ENCODE data around the gene PPOX.

PPOX gene

GRCh38 chr1:161197560-161198193 lies 31.5 kb downstream of the PPOX start:
- DNase-seq (ENCODE audit: low read depth in 2 of 2): no peak

DNA sequence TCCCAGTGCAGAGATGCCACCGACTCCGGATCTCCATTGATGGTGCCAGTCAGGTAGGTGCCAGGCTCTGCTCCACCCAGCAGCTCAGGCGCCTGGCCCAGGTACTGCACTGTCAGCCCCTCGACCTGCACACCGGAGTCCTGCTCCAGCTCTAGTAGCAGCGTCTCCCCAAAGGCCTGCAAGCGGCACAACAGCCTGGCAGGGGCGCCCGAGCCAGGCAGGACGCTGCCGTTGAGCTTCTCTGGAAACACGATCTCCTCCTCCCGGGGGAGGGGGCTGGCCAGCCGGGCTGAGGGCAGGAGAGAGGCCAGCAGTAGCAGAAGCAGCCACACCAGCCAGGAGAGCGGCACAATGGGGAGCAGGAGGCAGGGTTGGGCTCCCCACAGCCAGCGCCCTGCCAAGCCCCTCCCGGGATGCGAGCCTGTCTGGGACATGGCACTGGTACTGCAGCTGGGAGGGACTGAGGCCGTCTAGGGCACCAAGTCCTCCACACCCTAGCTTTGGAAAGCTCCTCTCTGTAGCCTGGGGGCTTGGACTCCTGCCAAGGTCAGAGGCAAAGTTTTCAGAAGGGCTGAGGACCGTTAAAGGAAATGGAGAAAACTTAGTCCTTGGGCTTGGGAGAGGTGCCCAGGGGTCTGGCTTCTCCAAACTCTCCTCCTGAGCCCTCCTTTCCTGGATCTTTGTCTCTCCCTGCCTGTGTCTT lies 32.1 kb downstream of the PPOX start:
- DNase-seq (ENCODE audit: low read depth in 2 of 2): no peak

GRCh38 chr1:161198897-161199431 lies 32.7 kb downstream of the PPOX start, which contains the start of gene ADAMTS4:
ADAMTS4 (minus strand) TSS chr1:161199054; CDS start chr1:161198627, 427 bp downstream.
- no peak for DNase-seq (ENCODE audit: low read depth in 2 of 2)

GRCh38 chr1:161199506-161200139 lies 33.4 kb downstream of the PPOX start:
- no peak for DNase-seq (ENCODE audit: low read depth in 2 of 2)

DNA sequence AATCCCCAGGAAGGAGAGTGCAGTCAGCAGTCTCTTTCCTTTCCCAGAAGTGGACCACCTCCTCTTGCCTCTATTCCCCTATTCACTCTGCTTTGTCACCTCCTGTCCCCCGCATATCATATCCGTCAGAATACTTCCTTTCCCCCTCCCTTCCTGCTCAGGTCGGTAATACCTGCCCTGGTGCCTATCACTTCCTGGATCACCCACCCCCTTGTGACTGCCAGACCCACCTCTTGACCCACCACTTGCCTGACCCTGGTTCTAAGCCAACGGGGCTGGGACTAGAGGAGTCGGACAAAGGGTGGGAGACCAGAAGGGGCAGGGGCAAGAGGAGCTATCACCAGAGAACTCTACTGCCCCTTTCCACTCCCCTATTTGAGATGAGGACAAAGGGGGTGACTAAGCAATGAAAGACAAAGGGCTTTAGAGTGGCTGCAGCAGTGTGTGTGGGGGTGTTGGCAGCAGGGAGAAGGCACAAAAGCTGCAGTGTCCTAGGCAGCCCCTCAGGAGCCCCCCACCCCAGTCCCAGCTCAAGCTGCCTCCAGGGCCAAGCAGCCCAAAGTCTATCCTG lies 34.3 kb downstream of the PPOX start:
- no peak for DNase-seq (ENCODE audit: low read depth in 2 of 2)

GRCh38 chr1:161200992-161201835 lies 35.0 kb downstream of the PPOX start:
- no peak for DNase-seq (ENCODE audit: low read depth in 2 of 2)

DNA sequence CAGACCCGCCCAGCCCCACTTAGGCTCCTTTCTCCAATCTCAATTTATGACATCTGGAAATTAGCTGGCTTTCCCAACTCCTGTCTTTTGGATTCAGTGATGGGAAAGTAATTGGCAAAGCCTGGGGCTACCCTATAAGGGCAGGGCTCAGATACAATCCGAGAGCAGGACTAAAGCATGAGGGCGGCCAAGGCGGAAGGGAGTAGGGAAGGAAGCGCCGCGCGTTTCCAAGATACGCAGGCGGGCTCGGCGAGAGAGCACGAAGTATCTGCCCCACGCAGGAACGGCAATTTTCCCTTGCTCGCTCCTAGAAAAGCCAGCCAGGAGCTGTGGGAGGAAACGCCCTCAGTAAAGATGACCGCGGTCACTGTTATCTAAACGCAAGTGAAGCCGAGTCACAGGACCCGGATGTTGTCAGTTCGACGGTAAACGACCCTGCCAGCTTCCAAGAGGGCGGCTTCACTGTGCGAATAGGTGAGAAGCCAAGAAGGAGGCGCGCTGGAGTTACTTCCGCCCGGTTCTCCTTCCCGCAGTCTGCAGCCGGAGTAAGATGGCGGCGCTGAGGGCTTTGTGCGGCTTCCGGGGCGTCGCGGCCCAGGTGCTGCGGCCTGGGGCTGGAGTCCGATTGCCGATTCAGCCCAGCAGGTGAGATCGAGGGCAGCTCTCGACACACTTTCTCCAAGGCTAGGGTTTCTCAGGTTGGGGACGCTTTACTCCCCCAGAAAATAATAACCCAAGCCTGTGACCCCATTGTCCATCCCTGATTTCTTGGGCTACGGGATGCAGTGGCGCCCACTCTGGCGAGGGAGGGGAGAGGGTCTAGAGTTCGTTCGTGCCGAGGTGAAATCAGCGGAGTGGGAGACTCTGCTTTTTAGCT lies 35.8 kb downstream of the PPOX start, which contains the start of gene NDUFS2:
TSS of gene NDUFS2 (plus strand) at position 532 of the 877 bp plus-strand sequence. CDS start at position 551, 19 bp downstream.
- DNase-seq (ENCODE audit: low read depth in 2 of 2): peak; percentile 91

DNA sequence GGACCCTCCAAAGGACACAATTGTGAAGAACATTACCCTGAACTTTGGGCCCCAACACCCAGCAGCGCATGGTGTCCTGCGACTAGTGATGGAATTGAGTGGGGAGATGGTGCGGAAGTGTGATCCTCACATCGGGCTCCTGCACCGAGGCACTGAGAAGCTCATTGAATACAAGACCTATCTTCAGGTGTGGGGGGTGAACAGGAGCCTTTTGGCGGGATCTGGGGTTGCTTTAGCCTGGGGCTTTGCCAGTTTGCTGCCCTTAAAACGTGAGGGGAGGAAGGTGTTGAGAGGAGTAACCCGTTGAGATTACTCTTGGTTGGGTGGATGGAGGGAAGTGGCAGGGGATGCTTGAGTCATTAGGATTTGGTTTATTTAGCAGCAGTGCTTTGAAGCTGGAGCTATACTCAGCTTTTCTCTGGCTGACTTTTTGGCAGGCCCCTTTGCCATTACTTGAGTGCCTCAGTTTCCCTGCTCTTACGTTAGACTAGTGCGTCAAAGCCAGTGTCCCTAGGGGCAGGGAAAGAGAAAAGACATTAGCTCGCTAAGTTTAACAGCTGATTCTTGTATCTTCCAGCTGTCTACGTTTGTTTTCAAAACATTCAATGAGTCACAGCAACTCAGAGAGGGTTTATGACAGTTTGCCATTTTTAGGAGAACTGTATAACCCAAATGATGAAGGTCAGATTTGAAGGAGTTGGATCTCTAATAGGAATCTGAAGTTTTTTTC lies 40.4 kb downstream of the PPOX start:
- DNase-seq (ENCODE audit: low read depth in 2 of 2): no peak

GRCh38 chr1:161207173-161207572 lies 40.9 kb downstream of the PPOX start:
- no peak for DNase-seq (ENCODE audit: low read depth in 2 of 2)

DNA sequence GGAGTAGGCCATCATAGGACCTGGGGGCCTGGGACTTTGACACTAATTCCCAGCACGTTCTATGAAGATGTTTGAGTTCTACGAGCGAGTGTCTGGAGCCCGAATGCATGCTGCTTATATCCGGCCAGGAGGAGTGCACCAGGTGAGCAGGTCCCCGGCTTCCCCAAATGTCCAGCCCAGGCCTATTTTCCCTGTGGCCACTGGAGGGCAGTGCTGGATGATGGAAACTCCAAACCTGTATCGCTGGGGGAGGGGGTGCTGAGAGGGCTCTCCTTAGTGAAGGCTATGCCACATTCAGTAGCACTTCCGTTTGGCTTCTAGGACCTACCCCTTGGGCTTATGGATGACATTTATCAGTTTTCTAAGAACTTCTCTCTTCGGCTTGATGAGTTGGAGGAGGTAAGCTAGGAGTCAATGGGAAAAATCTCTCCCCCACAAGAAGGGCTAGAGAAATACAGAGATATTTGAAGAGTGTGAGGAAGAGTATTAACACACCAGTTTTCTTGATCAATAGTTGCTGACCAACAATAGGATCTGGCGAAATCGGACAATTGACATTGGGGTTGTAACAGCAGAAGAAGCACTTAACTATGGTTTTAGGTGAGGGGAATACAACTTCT lies 43.7 kb downstream of the PPOX start:
- peak; percentile 25 to 50 for DNase-seq (ENCODE audit: low read depth in 2 of 2)

GRCh38 chr1:161214369-161214768 lies 48.1 kb downstream of the PPOX start:
- no peak for DNase-seq (ENCODE audit: low read depth in 2 of 2)

- DNase-seq (ENCODE audit: low read depth in 2 of 2): no peak
These were observed 48.9 kb downstream of the PPOX start, which contains the start of gene FCER1G for GRCh38 chr1:161215076-161215475. FCER1G (plus strand) TSS chr1:161215295; CDS start chr1:161215322, 27 bp downstream.

DNA sequence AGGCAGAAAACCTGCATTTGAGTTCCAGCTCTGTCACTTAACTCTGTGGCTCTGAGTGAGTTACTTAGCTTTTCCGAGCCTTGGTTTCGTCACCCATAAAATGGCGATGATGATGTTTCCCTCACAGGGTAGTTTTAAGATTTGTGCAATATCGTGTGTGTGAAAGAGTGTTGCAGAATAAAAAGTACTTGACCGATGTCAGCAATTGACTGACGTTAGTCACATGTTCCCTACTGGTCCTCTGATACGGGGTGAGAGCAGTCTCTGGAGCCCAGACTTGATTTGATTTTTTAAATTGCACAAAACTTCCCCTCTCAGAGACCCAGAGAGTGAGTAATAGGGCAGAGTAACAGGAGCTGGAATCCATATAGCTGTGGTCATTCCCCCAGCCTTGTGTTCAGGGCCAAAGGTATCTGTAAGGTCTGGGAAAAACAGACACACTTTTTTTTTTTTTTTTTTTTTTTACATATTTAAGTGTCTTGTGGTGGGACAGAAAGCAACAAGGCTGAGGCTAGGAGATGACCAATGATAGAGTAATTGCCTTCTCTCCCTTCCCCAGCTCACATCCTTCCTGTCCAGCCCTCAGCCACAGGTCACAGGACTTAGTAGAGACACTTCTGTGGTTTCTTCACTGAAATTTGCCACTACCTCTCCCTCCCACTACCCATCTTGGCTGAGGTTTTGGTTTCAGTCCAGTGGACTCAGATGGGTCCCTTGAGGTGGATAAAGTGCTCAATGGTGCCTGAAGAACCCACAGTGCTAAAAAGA lies 50.9 kb downstream of the PPOX start:
- DNase-seq (ENCODE audit: low read depth in 2 of 2): no peak

DNA sequence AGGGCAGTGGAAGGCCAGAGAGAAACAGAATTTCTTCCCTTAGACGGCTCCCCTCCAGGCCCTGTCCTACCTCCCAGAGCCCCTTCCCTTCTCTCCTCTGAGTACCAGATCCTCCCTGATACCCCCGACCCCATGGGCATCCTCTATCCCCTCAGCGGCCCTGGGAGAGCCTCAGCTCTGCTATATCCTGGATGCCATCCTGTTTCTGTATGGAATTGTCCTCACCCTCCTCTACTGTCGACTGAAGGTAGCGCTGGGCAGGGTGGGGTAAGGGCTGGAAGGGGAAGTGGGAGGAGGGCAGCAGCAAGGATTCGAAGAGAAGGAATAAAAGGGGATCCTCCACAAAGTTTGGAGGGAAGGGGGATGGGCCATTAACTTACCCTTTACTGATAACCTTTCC lies 51.6 kb downstream of the PPOX start:
- DNase-seq (ENCODE audit: low read depth in 2 of 2): no peak

- no peak for DNase-seq (ENCODE audit: low read depth in 2 of 2)
These were observed 52.3 kb downstream of the PPOX start for GRCh38 chr1:161218301-161219077.

DNA sequence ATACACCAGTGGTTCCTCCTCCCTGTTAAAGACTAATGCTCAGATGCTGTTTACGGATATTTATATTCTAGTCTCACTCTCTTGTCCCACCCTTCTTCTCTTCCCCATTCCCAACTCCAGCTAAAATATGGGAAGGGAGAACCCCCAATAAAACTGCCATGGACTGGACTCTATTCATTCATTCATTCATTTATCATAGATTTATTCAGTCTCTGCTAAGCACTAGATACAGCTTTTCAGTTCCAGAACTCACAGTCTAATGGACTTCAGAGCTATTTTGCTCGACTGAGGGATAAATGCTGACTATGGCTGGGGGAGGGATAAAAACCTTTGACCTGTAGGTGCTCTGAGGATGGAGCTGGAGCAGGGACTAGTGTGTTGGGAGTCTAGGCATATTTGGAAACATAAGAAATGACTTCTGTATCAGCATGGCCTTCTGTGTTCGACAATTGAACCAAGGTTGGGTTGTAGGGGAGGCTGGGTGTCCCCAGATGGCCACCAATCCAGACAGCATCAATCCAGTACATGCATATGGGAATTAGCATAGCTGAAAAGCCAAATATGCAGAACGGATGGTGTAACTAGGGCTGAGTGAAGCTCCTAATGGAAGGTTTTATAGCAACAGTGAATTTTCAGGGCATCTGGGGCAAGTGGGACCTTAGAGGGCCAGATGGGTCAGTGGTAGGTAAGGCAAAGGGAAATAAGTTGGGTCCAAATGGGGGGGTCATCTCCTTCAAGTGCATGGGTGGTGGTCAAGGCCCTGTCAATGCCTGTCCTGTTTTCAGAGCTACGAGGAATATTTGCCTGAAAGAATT lies 53.1 kb downstream of the PPOX start:
- no peak for DNase-seq (ENCODE audit: low read depth in 2 of 2)

DNA sequence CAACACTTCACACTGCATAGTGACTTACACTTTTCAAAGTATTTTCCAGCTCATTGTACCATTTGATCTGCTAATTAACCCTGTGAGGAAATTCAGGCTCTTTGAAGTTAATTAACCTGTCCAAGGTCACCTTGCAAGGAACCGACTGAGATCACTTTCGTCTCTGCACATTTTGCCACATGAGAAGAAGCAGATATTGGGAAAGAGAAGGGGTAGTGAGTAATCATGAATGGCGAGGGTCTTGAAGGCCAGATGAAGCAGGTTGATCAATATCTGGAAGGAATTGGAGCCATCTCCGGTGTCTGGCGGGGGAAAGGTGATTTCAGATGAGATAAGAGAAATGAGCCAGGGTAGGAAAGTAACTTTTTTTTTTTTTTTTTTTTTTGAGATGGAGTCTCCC lies 53.8 kb downstream of the PPOX start:
- no peak for DNase-seq (ENCODE audit: low read depth in 2 of 2)
